MG63 (cell line): ENCODE data around the gene RBBP8. TPM values are rescaled to one million over a fixed set of nuclear protein-coding genes. Genes with fewer than 3 reads are reported as not detected.

ENCODE experiments used
- DNase-seq: peaks from one replicate; pipeline ENCODE4 v3.0.0-alpha.2; 2020
- H3K27me3 ChIP-seq: fragments of 250-450 bp; sonication (Bioruptor Pico); 2 replicates; pipeline ENCODE4 v1.5.1; 2020; ENCODE audit warnings: mild to moderate bottlenecking, moderate library complexity
- H3K36me3 ChIP-seq: fragments of 250-450 bp; sonication (Bioruptor Pico); 2 replicates; pipeline ENCODE4 v1.5.1; 2020; ENCODE audit warnings: mild to moderate bottlenecking, moderate library complexity
- H3K4me3 ChIP-seq: fragments of 250-450 bp; sonication (Bioruptor Pico); 2 replicates; pipeline ENCODE4 v1.5.1; 2020; ENCODE audit warnings: mild to moderate bottlenecking, moderate library complexity
- H3K9me3 ChIP-seq: fragments of 250-450 bp; sonication (Bioruptor Pico); 2 replicates; pipeline ENCODE4 v1.5.1; 2020; ENCODE audit warnings: mild to moderate bottlenecking, moderate library complexity
- total RNA-seq: library from RNA; depleted of rRNA; stranded (reverse); fragments of >200 nt; shearing (Covaris generic); gene quantifications from 2 replicates; pipeline ENCODE4 v1.2.3, GENCODE V29; 2014; ENCODE audit warnings: low replicate concordance

The RBBP8 gene
- total RNA-seq, 1 experiment from 2014 or later = 19.4 TPM

GRCh38 chr18:22974707-22975106, 41.6 kb downstream of the RBBP8 start:
- Histone ChIP-seq H3K27me3 (no peaks in the 10 kb centered on the region), H3K9me3 (no peaks in the 10 kb centered on the region), H3K4me3 (no peak overlapping the region), H3K36me3 (peaks cover 19% of the 10 kb centered on the region)
- DNase-seq = no peak

- Histone ChIP-seq H3K36me3 (peaks cover 15% of the 10 kb centered on the region), H3K27me3 (no peaks in the 10 kb centered on the region), H3K9me3 (no peaks in the 10 kb centered on the region), H3K4me3 (no peak overlapping the region)
- DNase-seq = no peak
Observed at GRCh38 chr18:22975508-22975907, 42.4 kb downstream of the RBBP8 start.

DNA sequence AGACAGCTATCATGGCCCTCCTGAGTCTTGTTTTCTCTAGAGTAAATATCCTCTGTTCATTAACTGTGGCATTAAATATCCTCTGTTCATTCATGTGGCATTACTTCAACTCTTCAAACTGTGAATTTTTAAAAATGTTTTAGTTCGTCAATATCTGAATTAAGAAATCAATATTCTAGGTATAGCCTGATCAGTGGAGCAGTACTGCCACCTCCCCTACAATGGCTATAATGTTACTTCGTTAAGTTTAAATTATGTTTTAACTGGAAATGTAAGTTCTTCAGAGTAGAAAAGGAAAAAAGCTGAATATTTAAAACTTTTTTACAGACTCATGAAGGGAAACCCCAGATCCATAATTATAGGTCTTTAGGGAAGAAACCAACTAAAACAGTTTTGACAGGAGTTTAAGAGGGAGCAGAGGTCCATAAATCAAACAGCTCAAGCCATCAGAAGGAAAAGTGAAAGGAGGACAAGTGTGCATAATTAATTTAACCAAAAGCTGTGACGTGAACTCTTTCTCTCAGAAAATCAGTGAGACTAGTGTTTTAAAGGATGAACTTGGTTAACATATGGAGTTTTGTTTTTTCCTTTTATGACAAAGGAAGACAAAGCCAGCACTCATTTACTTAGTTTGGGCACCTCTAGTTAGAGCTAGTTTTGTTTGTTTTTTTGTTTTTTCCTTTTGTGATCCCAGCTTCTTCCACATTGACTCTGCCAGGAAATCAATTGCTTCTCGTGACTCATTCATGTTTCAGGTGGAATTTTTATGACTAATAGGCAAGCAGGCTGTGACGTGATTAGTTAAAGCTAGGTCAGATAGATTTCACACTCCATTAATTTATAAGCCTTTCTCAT, 44.9 kb downstream of the RBBP8 start:
- peaks cover 11% of the 10 kb centered on the region; the same call in 1 of the 2 replicates for H3K36me3 ChIP-seq
- no peaks in the 10 kb centered on the region for H3K9me3 ChIP-seq
- DNase-seq = peak; percentile 5
- H3K27me3 ChIP-seq = no peaks in the 10 kb centered on the region
- H3K4me3 ChIP-seq = no peak overlapping the region

GRCh38 chr18:22980394-22980793, 47.3 kb downstream of the RBBP8 start:
- no peaks in the 10 kb centered on the region for H3K27me3 ChIP-seq
- H3K9me3 ChIP-seq = no peaks in the 10 kb centered on the region
- H3K4me3 ChIP-seq = no peak overlapping the region
- DNase-seq = no peak
- peaks cover 10% of the 10 kb centered on the region; the same call in 1 of the 2 replicates for H3K36me3 ChIP-seq

- DNase-seq = no peak
- Histone ChIP-seq H3K27me3 (no peaks in the 10 kb centered on the region), H3K9me3 (no peaks in the 10 kb centered on the region), H3K36me3 (peaks cover 7% of the 10 kb centered on the region; the same call in 1 of the 2 replicates), H3K4me3 (no peak overlapping the region)
Observed at GRCh38 chr18:22981274-22982133, 48.4 kb downstream of the RBBP8 start.

DNA sequence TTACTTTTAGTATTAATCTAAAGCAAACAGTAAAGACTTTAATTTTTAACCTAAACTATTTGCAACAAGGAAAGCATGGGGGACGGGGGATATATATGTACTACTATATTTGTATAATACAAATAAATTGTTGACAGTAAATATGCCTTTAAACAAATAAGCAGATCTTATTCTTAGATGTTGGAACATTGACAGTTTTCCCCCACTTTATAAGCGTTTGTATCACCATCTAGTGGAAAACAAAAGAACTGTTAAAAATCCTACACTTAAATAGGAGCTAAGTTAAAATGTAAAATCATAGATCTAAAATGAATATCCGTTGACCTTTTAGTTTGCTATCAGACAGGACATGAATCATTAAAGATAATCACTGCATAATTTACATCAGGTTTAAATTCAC, 50.0 kb downstream of the RBBP8 start:
- H3K27me3 ChIP-seq = no peaks in the 10 kb centered on the region
- H3K36me3 ChIP-seq = peaks cover 11% of the 10 kb centered on the region
- H3K9me3 ChIP-seq = no peaks in the 10 kb centered on the region
- H3K4me3 ChIP-seq = no peak overlapping the region
- no peak for DNase-seq

DNA sequence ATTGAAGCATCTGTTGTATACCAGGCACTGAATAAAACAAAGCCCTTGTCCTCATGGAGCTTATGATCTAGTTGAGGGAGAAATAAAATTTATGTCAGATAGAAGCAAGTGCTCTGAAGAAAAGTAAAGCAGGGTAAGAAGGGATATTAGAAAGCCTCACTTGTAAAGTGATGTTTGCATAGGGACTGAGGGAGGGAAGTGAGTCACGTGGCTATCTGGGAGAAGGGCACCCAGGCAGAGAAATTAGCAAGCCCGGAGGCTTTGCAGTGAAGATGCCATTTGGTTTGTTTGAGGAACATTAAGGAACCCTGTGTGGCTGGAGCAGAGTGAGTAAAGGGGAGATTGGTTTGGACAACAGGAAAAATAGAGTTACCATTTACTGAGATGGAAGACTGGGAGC, 52.1 kb downstream of the RBBP8 start:
- DNase-seq = no peak
- Histone ChIP-seq H3K9me3 (no peaks in the 10 kb centered on the region), H3K27me3 (no peaks in the 10 kb centered on the region), H3K4me3 (no peak overlapping the region), H3K36me3 (peaks cover 16% of the 10 kb centered on the region)

GRCh38 chr18:22987547-22988189, 54.5 kb downstream of the RBBP8 start:
- H3K4me3 ChIP-seq = no peak overlapping the region
- no peak for DNase-seq
- H3K9me3 ChIP-seq = no peaks in the 10 kb centered on the region
- peaks cover 18% of the 10 kb centered on the region for H3K36me3 ChIP-seq
- H3K27me3 ChIP-seq = no peaks in the 10 kb centered on the region

- Histone ChIP-seq H3K9me3 (no peaks in the 10 kb centered on the region), H3K36me3 (peaks cover 16% of the 10 kb centered on the region), H3K27me3 (no peaks in the 10 kb centered on the region), H3K4me3 (no peak overlapping the region)
- DNase-seq = no peak
Observed at GRCh38 chr18:22988208-22988607, 55.1 kb downstream of the RBBP8 start.

GRCh38 chr18:22998344-22998743, 65.2 kb downstream of the RBBP8 start:
- H3K9me3 ChIP-seq = no peaks in the 10 kb centered on the region
- DNase-seq = no peak
- H3K4me3 ChIP-seq = no peak overlapping the region
- peaks cover 11% of the 10 kb centered on the region for H3K36me3 ChIP-seq
- H3K27me3 ChIP-seq = no peaks in the 10 kb centered on the region

- H3K27me3 ChIP-seq = no peaks in the 10 kb centered on the region
- peak; percentile 21 for DNase-seq
Observed at GRCh38 chr18:22999212-22999611, 66.1 kb downstream of the RBBP8 start.

DNA sequence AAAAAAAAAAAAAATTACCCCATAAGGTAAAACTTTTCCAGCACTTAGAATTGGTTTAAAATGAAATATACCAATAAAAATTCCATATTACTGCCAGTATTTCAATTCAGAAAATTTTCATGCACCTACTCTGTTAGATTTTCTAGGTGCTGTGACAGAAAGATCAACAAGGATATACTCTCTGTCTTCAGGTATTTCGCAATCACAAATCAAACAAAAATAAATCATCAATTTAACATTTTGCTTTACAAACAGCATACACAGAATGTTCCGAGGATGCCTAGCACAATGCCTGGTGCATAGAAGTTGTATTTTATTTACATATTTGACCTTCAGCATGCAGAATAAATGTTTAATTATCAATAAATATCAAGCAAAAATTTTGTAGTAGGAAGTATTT, 66.5 kb downstream of the RBBP8 start:
- no peak for DNase-seq
- H3K36me3 ChIP-seq = peaks cover 8% of the 10 kb centered on the region
- no peaks in the 10 kb centered on the region for H3K27me3 ChIP-seq
- no peaks in the 10 kb centered on the region for H3K9me3 ChIP-seq
- H3K4me3 ChIP-seq = no peak overlapping the region

More at GRCh38 chr18:22999212-22999611, 66.1 kb downstream of the RBBP8 start:
- H3K4me3 ChIP-seq = no peak overlapping the region
- peaks cover 8% of the 10 kb centered on the region for H3K36me3 ChIP-seq
- no peaks in the 10 kb centered on the region for H3K9me3 ChIP-seq

DNA sequence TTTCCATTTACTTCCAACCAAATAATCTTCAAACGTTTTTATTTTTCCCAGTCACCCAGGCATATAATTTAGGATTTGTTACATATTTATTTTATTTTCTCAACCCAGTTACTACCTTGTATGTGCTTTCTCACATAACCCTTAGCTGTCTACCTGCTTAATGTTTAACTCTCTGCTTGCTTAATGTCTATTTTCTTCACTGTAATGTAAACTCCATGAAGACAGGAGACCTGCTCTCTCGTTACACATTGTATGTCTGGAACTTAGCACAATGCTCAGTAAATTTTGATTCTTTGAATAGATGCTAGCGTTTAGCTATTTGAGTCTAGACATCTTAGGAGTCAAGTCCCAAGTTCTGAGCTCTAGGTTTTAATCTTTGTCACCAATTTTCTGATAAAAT, 70.2 kb downstream of the RBBP8 start:
- Histone ChIP-seq H3K9me3 (no peaks in the 10 kb centered on the region), H3K27me3 (no peaks in the 10 kb centered on the region), H3K4me3 (no peak overlapping the region), H3K36me3 (peaks cover 8% of the 10 kb centered on the region)
- DNase-seq = no peak

DNA sequence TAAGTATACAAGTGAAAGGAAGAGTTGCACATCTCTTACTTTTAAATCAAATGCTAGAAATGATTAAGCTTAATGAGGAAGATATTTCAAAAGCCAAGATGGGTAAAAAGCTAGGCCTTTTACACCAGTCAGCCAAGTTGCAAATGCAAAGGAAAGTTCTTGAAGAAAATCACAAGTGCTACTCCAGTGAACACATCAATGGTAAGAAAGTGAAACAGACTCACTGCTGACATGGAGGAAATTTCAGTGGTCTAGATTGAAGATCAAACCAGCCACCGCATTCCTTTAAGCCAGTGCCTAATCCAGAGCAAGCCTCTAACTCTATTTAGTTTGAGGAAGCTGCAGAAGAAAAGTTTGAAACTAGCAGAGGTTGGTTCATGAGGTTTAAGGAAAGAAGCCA, 79.1 kb downstream of the RBBP8 start:
- no peak for DNase-seq
- Histone ChIP-seq H3K36me3 (peaks cover 3% of the 10 kb centered on the region; the same call in 1 of the 2 replicates), H3K27me3 (no peaks in the 10 kb centered on the region), H3K4me3 (no peak overlapping the region), H3K9me3 (no peaks in the 10 kb centered on the region)

DNA sequence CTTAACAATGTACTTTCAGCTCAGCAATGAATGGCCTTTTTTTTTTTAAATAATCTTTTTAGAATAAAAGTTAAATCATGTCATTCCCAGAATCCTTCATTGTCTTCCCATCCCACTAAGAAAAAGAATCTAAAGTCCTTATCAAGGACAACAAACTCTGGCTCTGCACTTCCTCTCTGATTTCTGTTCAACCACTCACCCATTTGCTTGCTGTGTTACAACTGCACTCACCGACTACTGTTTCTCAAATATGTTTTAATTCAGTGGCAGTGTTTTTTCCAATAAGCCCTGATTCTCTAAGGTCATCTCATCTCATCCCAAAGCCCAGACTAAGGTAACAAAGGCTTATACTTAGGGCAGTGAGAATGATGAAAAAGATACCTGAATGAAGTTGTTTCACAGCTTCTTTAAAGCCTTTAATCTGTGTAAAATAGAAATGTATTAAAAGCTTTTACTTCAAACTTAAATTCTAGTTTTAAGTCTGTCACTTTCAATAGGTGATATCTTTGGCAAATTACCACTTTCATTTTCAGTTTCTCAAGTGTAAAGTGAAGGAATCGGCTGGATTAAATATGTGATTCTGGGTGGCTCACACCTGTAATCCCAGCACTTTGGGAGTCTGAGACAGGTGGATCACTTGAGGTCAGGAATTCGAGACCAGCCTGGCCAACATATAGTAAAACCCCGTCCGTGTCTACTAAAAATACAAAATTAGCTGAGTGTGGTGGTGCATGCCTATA, 87.6 kb downstream of the RBBP8 start:
- DNase-seq = no peak
- H3K4me3 ChIP-seq = no peak overlapping the region
- H3K36me3 ChIP-seq = peaks cover 12% of the 10 kb centered on the region
- H3K9me3 ChIP-seq = no peaks in the 10 kb centered on the region
- no peaks in the 10 kb centered on the region for H3K27me3 ChIP-seq

GRCh38 chr18:23021623-23022022, 88.5 kb downstream of the RBBP8 start:
- DNase-seq = no peak
- no peaks in the 10 kb centered on the region for H3K27me3 ChIP-seq
- no peaks in the 10 kb centered on the region for H3K9me3 ChIP-seq
- peaks cover 12% of the 10 kb centered on the region for H3K36me3 ChIP-seq
- no peak overlapping the region for H3K4me3 ChIP-seq
